Retina (tissue), 1 donor: ENCODE data around the gene AMER2.
"Not testable (repeated sequence)": the region's sequence is repeated elsewhere in the genome, so short reads cannot be mapped to it uniquely, and the experiment has no call there.

ENCODE experiments used
- DNase-seq: peaks from one replicate; pipeline ENCODE4 v3.0.0-alpha.2; 2016

Gene AMER2

GRCh38 chr13:25180775-25181537 is 8.9 kb upstream of the AMER2 start:
- peak; percentile 69 for DNase-seq

GRCh38 chr13:25179832-25180774 is 8.0 kb upstream of the AMER2 start:
- peak; percentile 64 for DNase-seq

- no peak for DNase-seq
Measured at GRCh38 chr13:25179011-25179410, 6.9 kb upstream of the AMER2 start.

GRCh38 chr13:25178070-25178469 is 6.0 kb upstream of the AMER2 start:
- DNase-seq = no peak

- DNase-seq = no peak
Measured at GRCh38 chr13:25177636-25178035, 5.5 kb upstream of the AMER2 start.

GRCh38 chr13:25177012-25177411 is 4.9 kb upstream of the AMER2 start:
- no peak for DNase-seq

GRCh38 chr13:25175431-25175830 is 3.3 kb upstream of the AMER2 start:
- DNase-seq = no peak

- DNase-seq = no peak
Measured at GRCh38 chr13:25175026-25175425, 2.9 kb upstream of the AMER2 start.

GRCh38 chr13:25174304-25174703 is 2.2 kb upstream of the AMER2 start:
- DNase-seq = no peak

GRCh38 chr13:25172303-25172630 is 179 bp upstream of the AMER2 start:
- DNase-seq = peak; percentile 79

GRCh38 chr13:25171170-25171516 is 945 bp downstream of the AMER2 start:
- DNase-seq = no peak

- peak; percentile 81 for DNase-seq
Measured at GRCh38 chr13:25170554-25171111, 1.5 kb downstream of the AMER2 start.

GRCh38 chr13:25169951-25170553 is 2.0 kb downstream of the AMER2 start:
- DNase-seq = peak; percentile 72

GRCh38 chr13:25169356-25169755 is 2.7 kb downstream of the AMER2 start:
- peak; percentile 53 for DNase-seq

GRCh38 chr13:25168790-25169189 is 3.3 kb downstream of the AMER2 start:
- no peak for DNase-seq

GRCh38 chr13:25167382-25168174 is 4.5 kb downstream of the AMER2 start:
- no peak for DNase-seq

- no peak for DNase-seq
Measured at GRCh38 chr13:25166306-25166705, 5.8 kb downstream of the AMER2 start.

GRCh38 chr13:25165663-25166062 is 6.4 kb downstream of the AMER2 start:
- DNase-seq = peak; percentile 60

- DNase-seq = not testable (repeated sequence)
Measured at GRCh38 chr13:25165163-25165562, 6.9 kb downstream of the AMER2 start.

GRCh38 chr13:25157681-25158080 is 14.4 kb downstream of the AMER2 start:
- no peak for DNase-seq

- no peak for DNase-seq
Measured at GRCh38 chr13:25153736-25154135, 18.4 kb downstream of the AMER2 start.

- no peak for DNase-seq
Measured at GRCh38 chr13:25151626-25152195, 20.4 kb downstream of the AMER2 start.
